Measurements from ENCODE around the gene GPNMB. TPM values are rescaled to one million over a fixed set of nuclear protein-coding genes. Genes with fewer than 3 reads are reported as not detected.
A peak's percentile ranks its signal among the peaks of the same experiment; 100 is the strongest.

The GPNMB gene
- total and polyA plus RNA-seq, 2 of the 4 experiments (the other 2 are of a cell fraction) = under 0.01 to 0.14 TPM

DNA sequence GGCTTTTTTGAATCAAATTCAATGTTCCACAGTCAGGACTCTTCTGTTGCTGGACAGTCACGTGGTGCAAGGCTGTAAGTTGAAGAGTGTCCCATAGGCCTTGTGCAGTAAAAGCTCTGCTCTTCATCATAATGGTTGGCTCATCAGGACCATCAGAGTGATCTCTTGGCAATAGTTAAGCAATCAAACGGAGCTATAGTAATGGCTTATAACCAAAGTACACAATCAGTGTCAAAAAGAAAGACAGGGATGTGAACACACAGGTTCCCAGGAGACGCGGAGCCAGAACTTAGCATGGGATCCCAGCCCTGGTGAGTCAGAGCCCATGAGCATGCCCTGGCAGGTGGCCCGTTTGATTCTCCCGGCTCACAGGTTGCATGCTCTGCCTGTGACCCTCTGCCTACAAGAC lies 10.8 kb upstream of the GPNMB start:
- Histone ChIP-seq H3K4me2 (ENCODE audit: low read depth, low read length) (no peak overlapping the region), H2BK120ac (ENCODE audit: low read depth, low read length) (no peak overlapping the region), H2BK20ac (ENCODE audit: low read depth, low read length) (no peak overlapping the region), H4K8ac (ENCODE audit: low read depth in 2 of 2, low read length in 2 of 2) (no peak overlapping the region), H4K20me1 (ENCODE audit: insufficient read depth, low read length) (no peaks in the 10 kb centered on the region), H3K27me3 (ENCODE audit: control insufficient read depth, insufficient read depth, low read length) (peaks cover 8% of the 10 kb centered on the region), H3K9me1 (ENCODE audit: insufficient read depth, low read length) (no peaks in the 10 kb centered on the region), H3K36me3 (ENCODE audit: control insufficient read depth, insufficient read depth, low read length) (no peaks in the 10 kb centered on the region), H2AK5ac (ENCODE audit: low read depth, low read length) (no peak overlapping the region), H4K5ac (ENCODE audit: low read depth, low read length) (no peak overlapping the region), H3K4me3 (ENCODE audit: insufficient read depth, low read depth, low read length) (no peak overlapping the region), H2AFZ (replicated peaks; ENCODE audit: low read length, poor library complexity) (no peak overlapping the region), H3K14ac (replicated peaks; ENCODE audit: low read depth, low read length) (no peak overlapping the region), H2AK9ac (replicated peaks; ENCODE audit: low read depth, low read length, poor library complexity) (no peak overlapping the region), H3K56ac (ENCODE audit: extremely low read depth, insufficient read depth, low read length) (no peak overlapping the region), H3K27ac (ENCODE audit: insufficient read depth, low read length) (no peak overlapping the region), H3K9me3 (ENCODE audit: control insufficient read depth, insufficient read depth, low read length) (no peaks in the 10 kb centered on the region), H4K91ac (ENCODE audit: insufficient read depth, low read depth, low read length) (no peak overlapping the region), H3K79me1 (ENCODE audit: low read depth in 1 of 2, low read length in 2 of 2) (no peaks in the 10 kb centered on the region), H2BK5ac (ENCODE audit: low read depth, low read length, poor library complexity, severe bottlenecking) (no peak overlapping the region), H3K23ac (ENCODE audit: low read depth, low read length) (no peak overlapping the region), H3K4ac (ENCODE audit: low read depth, low read length) (no peak overlapping the region), H2BK15ac (ENCODE audit: low read depth, low read length) (no peak overlapping the region), H3K4me1 (ENCODE audit: control insufficient read depth, insufficient read depth, low read length) (no peaks in the 10 kb centered on the region), H3K18ac (ENCODE audit: low read depth, low read length) (no peak overlapping the region), H3K9ac (ENCODE audit: low read depth, low read length) (no peak overlapping the region)
- dilution Hi-C loops (cut with HindIII; ENCODE audit: low sequenced_read_pairs, unreplicated experiment) = no loop called here
- POLR2A ChIA-PET (ENCODE audit: unreplicated experiment) = interaction anchor here (0.6 kb wide), 1 partner anchor 9 kb away, joined by 4 read pairs; no protein-coding TSS in a partner anchor
- in situ Hi-C loops (cut with MboI; ENCODE audit: low sequenced_read_pairs) = no loop called here
- BruUV-seq (replicated peaks) = no TSS peak
- 100% methylated on average over 2 of the region's 6 CpGs; no CpG with 5 or more reads in 1 of the 2 experiments for WGBS, 2 experiments (ENCODE audit: extremely low coverage in 2 of 2, insufficient read length in 1 of 2)
- DNase-seq (peak; percentile 35), ATAC-seq (ENCODE audit: low read depth) (no peak)
- TF ChIP-seq CEBPB (IDR thresholded peaks at IDR 0.05; ENCODE audit: low read depth, low read length) (no peak), NFE2L2 (IDR thresholded peaks at IDR 0.05; ENCODE audit: low read depth, low read length) (no peak), MAFK (IDR thresholded peaks at IDR 0.05; ENCODE audit: low read depth, low read length) (no peak), FOS (IDR thresholded peaks at IDR 0.05; ENCODE audit: low read depth, low read length) (no peak), SMC3 (IDR thresholded peaks at IDR 0.05; ENCODE audit: low read depth, low read length) (no peak), RAD21 (IDR thresholded peaks at IDR 0.05; ENCODE audit: low read length) (no peak), BHLHE40 (IDR thresholded peaks at IDR 0.05; ENCODE audit: low read depth, low read length) (no peak), POLR2A (IDR thresholded peaks at IDR 0.05; ENCODE audit: low read depth, low read length) (no peak), MXI1 (IDR thresholded peaks at IDR 0.05; ENCODE audit: borderline replicate concordance, low read depth, low read length) (no peak), MAZ (IDR thresholded peaks at IDR 0.05; ENCODE audit: borderline replicate concordance, low read depth, low read length) (no peak), RCOR1 (IDR thresholded peaks at IDR 0.05; ENCODE audit: insufficient replicate concordance, low read length) (no peak), RFX5 (IDR thresholded peaks at IDR 0.05; ENCODE audit: low read depth, low read length) (no peak), CHD1 (IDR thresholded peaks at IDR 0.05; ENCODE audit: low read depth, low read length) (no peak)
- TF ChIP-seq, protein P1, sequence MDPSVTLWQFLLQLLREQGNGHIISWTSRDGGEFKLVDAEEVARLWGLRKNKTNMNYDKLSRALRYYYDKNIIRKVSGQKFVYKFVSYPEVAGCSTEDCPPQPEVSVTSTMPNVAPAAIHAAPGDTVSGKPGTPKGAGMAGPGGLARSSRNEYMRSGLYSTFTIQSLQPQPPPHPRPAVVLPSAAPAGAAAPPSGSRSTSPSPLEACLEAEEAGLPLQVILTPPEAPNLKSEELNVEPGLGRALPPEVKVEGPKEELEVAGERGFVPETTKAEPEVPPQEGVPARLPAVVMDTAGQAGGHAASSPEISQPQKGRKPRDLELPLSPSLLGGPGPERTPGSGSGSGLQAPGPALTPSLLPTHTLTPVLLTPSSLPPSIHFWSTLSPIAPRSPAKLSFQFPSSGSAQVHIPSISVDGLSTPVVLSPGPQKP (IDR thresholded peaks at IDR 0.05; ENCODE audit: borderline replicate concordance, low read depth, low read length) = no peak
- TF ChIP-seq, protein P2, sequence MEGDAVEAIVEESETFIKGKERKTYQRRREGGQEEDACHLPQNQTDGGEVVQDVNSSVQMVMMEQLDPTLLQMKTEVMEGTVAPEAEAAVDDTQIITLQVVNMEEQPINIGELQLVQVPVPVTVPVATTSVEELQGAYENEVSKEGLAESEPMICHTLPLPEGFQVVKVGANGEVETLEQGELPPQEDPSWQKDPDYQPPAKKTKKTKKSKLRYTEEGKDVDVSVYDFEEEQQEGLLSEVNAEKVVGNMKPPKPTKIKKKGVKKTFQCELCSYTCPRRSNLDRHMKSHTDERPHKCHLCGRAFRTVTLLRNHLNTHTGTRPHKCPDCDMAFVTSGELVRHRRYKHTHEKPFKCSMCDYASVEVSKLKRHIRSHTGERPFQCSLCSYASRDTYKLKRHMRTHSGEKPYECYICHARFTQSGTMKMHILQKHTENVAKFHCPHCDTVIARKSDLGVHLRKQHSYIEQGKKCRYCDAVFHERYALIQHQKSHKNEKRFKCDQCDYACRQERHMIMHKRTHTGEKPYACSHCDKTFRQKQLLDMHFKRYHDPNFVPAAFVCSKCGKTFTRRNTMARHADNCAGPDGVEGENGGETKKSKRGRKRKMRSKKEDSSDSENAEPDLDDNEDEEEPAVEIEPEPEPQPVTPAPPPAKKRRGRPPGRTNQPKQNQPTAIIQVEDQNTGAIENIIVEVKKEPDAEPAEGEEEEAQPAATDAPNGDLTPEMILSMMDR (conservative IDR thresholded peaks at IDR 0.05; ENCODE audit: low read depth, low read length) = no peak
- TF ChIP-seq, protein P3, sequence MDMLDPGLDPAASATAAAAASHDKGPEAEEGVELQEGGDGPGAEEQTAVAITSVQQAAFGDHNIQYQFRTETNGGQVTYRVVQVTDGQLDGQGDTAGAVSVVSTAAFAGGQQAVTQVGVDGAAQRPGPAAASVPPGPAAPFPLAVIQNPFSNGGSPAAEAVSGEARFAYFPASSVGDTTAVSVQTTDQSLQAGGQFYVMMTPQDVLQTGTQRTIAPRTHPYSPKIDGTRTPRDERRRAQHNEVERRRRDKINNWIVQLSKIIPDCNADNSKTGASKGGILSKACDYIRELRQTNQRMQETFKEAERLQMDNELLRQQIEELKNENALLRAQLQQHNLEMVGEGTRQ (IDR thresholded peaks at IDR 0.05; ENCODE audit: low read depth, low read length) = no peak
- CTCF ChIA-PET = no interaction called here
- intact Hi-C loops (cut with micrococcal nuclease) = loop anchor here (5.0 kb wide), 1 partner anchor 34 kb away; no protein-coding TSS in a partner anchor
